Skeletal muscle tissue (tissue), 4 donors: ENCODE measurements around the gene ANLN. TPM values are rescaled to one million over a fixed set of nuclear protein-coding genes. Genes with fewer than 3 reads are reported as not detected.
"Not testable (repeated sequence)": the region's sequence is repeated elsewhere in the genome, so short reads cannot be mapped to it uniquely, and the experiment has no call there.

ENCODE experiments used
- H3K27ac ChIP-seq: one replicate; pipeline ENCODE4 v1.7.0; 2013; ENCODE audit warnings: mild to moderate bottlenecking, low read depth, low read length, inconsistent platforms
- H3K27me3 ChIP-seq, 3 donors: one replicate each; pipeline ENCODE4 v1.7.0; 2013; ENCODE audit warnings: low read length in 3 of 3; ENCODE audit not compliant: control insufficient read depth in 3 of 3, insufficient read depth in 3 of 3
- H3K36me3 ChIP-seq, 3 donors: one replicate each; pipeline ENCODE4 v1.7.0; 2013; ENCODE audit warnings: low read length in 3 of 3; ENCODE audit not compliant: control insufficient read depth in 3 of 3, insufficient read depth in 3 of 3
- H3K4me1 ChIP-seq, 3 donors: one replicate each; pipeline ENCODE4 v1.7.0; 2013; ENCODE audit warnings: low read length in 3 of 3, mild to moderate bottlenecking in 3 of 3; ENCODE audit not compliant: control insufficient read depth in 3 of 3, insufficient read depth in 3 of 3
- H3K4me3 ChIP-seq, 3 donors: one replicate each; pipeline ENCODE4 v1.7.0; 2013; ENCODE audit warnings: low read length in 3 of 3
- H3K9ac ChIP-seq, 3 donors: one replicate each; pipeline ENCODE4 v1.7.0; 2013; ENCODE audit warnings: low read length in 3 of 3, mild to moderate bottlenecking in 3 of 3, moderate library complexity in 2 of 3, low read depth in 1 of 3
- H3K9me3 ChIP-seq, 3 donors: one replicate each; pipeline ENCODE4 v1.7.0; 2013; ENCODE audit warnings: low read length in 3 of 3; ENCODE audit not compliant: control insufficient read depth in 3 of 3
- total RNA-seq: library from RNA; depleted of rRNA; stranded (reverse); fragments of >200 nt; gene quantifications from one replicate; pipeline ENCODE4 v1.2.3, GENCODE V29; 2014
- donor health status: Osteomylitis.

ANLN gene
- total RNA-seq, 1 donor from 2014 or later, result 9.9 TPM

- Histone ChIP-seq H3K36me3 (no peaks in the 10 kb centered on the region), H3K9ac (no peak overlapping the region)
These were observed 101.7 kb downstream of the ANLN start for GRCh38 chr7:36491317-36491716.

GRCh38 chr7:36496576-36496975 is 106.9 kb downstream of the ANLN start:
- no peaks in the 10 kb centered on the region for H3K9me3 ChIP-seq
- H3K36me3 ChIP-seq, result no peaks in the 10 kb centered on the region
- H3K4me3 ChIP-seq, result no peak overlapping the region
- H3K27ac ChIP-seq, result no peak overlapping the region
- no peak overlapping the region for H3K9ac ChIP-seq
- no peaks in the 10 kb centered on the region for H3K27me3 ChIP-seq
- no peaks in the 10 kb centered on the region for H3K4me1 ChIP-seq

More at GRCh38 chr7:36491317-36491716, 101.7 kb downstream of the ANLN start:
- Histone ChIP-seq H3K4me3 (no peak overlapping the region), H3K9me3 (no peaks in the 10 kb centered on the region), H3K27ac (no peak overlapping the region), H3K27me3 (no peaks in the 10 kb centered on the region), H3K4me1 (no peaks in the 10 kb centered on the region)

GRCh38 chr7:36497176-36497575 is 107.5 kb downstream of the ANLN start:
- not testable (repeated sequence) for H3K4me1 ChIP-seq, H3K4me3 ChIP-seq, H3K36me3 ChIP-seq, H3K27me3 ChIP-seq, H3K9ac ChIP-seq, H3K9me3 ChIP-seq, H3K27ac ChIP-seq

GRCh38 chr7:36497775-36498174 is 108.1 kb downstream of the ANLN start:
- no peak overlapping the region for H3K27ac ChIP-seq
- no peaks in the 10 kb centered on the region for H3K9me3 ChIP-seq

More at GRCh38 chr7:36497775-36498174, 108.1 kb downstream of the ANLN start:
- Histone ChIP-seq H3K4me3 (no peak overlapping the region), H3K36me3 (no peaks in the 10 kb centered on the region), H3K9ac (no peak overlapping the region), H3K4me1 (no peaks in the 10 kb centered on the region), H3K27me3 (no peaks in the 10 kb centered on the region)

Other genes starting within 250 kb of the ANLN start
- gene EEPD1, start 236.6 kb upstream of the ANLN start, total RNA-seq, result 12.5 TPM